Measurements from ENCODE around the gene WTIP. TPM values are rescaled to one million over a fixed set of nuclear protein-coding genes. Genes with fewer than 3 reads are reported as not detected.

Gene WTIP
- total RNA-seq, 1 experiment from 2014 or later, result 8.4 TPM

GRCh38 chr19:34505321-34506025 lies 23.9 kb downstream of the WTIP start:
- ATAC-seq, result no peak
- Histone ChIP-seq H3K27ac (ENCODE audit: low read depth, low read length) (no peak overlapping the region), H3K4me2 (ENCODE audit: low read length) (no peak overlapping the region), H2AFZ (ENCODE audit: low read depth, low read length, poor library complexity, severe bottlenecking) (no peak overlapping the region), H3K9ac (ENCODE audit: low read length) (no peak overlapping the region), H3K4me3 (replicated peaks in 1 of 2; ENCODE audit: low read depth in 1 of 2, low read length in 2 of 2) (no peak overlapping the region), H3K4me1 (ENCODE audit: control insufficient read depth in 1 of 2, insufficient read depth in 2 of 2, low read length in 2 of 2) (peaks cover 0 to 4% of the 10 kb centered on the region in 2 experiments; a peak in 2 of 4 replicates), H3K79me2 (ENCODE audit: insufficient read depth, low read length) (no peaks in the 10 kb centered on the region), H3K9me2 (ENCODE audit: insufficient read depth) (no peaks in the 10 kb centered on the region), H3K36me3 (ENCODE audit: control insufficient read depth in 1 of 2, insufficient read depth in 2 of 2, low read length in 2 of 2) (no peaks in the 10 kb centered on the region), H3K9me3 (ENCODE audit: control insufficient read depth in 1 of 2, insufficient read depth in 1 of 2, low read depth in 1 of 2, low read length in 2 of 2) (no peaks in the 10 kb centered on the region), H3K27me3 (ENCODE audit: insufficient read depth, low read length) (no peaks in the 10 kb centered on the region), H4K20me1 (ENCODE audit: insufficient read depth) (no peaks in the 10 kb centered on the region)
- no peak for TF ChIP-seq POLR2A (IDR thresholded peaks at IDR 0.05; ENCODE audit: borderline replicate concordance, extremely low read depth, insufficient read depth, insufficient read length)
- no peak for TF ChIP-seq ZFX (IDR thresholded peaks at IDR 0.05)
- TF ChIP-seq, protein P1, sequence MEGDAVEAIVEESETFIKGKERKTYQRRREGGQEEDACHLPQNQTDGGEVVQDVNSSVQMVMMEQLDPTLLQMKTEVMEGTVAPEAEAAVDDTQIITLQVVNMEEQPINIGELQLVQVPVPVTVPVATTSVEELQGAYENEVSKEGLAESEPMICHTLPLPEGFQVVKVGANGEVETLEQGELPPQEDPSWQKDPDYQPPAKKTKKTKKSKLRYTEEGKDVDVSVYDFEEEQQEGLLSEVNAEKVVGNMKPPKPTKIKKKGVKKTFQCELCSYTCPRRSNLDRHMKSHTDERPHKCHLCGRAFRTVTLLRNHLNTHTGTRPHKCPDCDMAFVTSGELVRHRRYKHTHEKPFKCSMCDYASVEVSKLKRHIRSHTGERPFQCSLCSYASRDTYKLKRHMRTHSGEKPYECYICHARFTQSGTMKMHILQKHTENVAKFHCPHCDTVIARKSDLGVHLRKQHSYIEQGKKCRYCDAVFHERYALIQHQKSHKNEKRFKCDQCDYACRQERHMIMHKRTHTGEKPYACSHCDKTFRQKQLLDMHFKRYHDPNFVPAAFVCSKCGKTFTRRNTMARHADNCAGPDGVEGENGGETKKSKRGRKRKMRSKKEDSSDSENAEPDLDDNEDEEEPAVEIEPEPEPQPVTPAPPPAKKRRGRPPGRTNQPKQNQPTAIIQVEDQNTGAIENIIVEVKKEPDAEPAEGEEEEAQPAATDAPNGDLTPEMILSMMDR (IDR thresholded peaks at IDR 0.05 in 2 of 3, conservative IDR thresholded peaks at IDR 0.05 in 1 of 3; ENCODE audit: borderline replicate concordance in 1 of 3, insufficient read depth in 1 of 3, low read depth in 2 of 3, low read length in 2 of 3), result no peak
- TF ChIP-seq RAD21 (IDR thresholded peaks at IDR 0.05; ENCODE audit: low read depth), result no peak
- TF ChIP-seq, protein P2, sequence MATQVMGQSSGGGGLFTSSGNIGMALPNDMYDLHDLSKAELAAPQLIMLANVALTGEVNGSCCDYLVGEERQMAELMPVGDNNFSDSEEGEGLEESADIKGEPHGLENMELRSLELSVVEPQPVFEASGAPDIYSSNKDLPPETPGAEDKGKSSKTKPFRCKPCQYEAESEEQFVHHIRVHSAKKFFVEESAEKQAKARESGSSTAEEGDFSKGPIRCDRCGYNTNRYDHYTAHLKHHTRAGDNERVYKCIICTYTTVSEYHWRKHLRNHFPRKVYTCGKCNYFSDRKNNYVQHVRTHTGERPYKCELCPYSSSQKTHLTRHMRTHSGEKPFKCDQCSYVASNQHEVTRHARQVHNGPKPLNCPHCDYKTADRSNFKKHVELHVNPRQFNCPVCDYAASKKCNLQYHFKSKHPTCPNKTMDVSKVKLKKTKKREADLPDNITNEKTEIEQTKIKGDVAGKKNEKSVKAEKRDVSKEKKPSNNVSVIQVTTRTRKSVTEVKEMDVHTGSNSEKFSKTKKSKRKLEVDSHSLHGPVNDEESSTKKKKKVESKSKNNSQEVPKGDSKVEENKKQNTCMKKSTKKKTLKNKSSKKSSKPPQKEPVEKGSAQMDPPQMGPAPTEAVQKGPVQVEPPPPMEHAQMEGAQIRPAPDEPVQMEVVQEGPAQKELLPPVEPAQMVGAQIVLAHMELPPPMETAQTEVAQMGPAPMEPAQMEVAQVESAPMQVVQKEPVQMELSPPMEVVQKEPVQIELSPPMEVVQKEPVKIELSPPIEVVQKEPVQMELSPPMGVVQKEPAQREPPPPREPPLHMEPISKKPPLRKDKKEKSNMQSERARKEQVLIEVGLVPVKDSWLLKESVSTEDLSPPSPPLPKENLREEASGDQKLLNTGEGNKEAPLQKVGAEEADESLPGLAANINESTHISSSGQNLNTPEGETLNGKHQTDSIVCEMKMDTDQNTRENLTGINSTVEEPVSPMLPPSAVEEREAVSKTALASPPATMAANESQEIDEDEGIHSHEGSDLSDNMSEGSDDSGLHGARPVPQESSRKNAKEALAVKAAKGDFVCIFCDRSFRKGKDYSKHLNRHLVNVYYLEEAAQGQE (IDR thresholded peaks at IDR 0.05; ENCODE audit: low read depth), result no peak
- TF ChIP-seq, protein P3, sequence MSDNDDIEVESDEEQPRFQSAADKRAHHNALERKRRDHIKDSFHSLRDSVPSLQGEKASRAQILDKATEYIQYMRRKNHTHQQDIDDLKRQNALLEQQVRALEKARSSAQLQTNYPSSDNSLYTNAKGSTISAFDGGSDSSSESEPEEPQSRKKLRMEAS (IDR thresholded peaks at IDR 0.05), result no peak
- TF ChIP-seq ELF1 (IDR thresholded peaks at IDR 0.05; ENCODE audit: borderline replicate concordance, low read depth), result no peak
- TF ChIP-seq EZH2 (IDR thresholded peaks at IDR 0.05), result no peak
- TF ChIP-seq FOSL1 (IDR thresholded peaks at IDR 0.05; ENCODE audit: low read depth), result no peak
- no peak for TF ChIP-seq YY1 (IDR thresholded peaks at IDR 0.05; ENCODE audit: extremely low read depth, insufficient replicate concordance, low read depth, low read length)
- TF ChIP-seq EGR1 (IDR thresholded peaks at IDR 0.05; ENCODE audit: low read depth), result no peak
- no peak for TF ChIP-seq ZNF274 (IDR thresholded peaks at IDR 0.05; ENCODE audit: low read depth, low read length)
- TF ChIP-seq SRF (IDR thresholded peaks at IDR 0.05; ENCODE audit: low read depth), result no peak
- POLR2A ChIA-PET, result no interaction called here
- BruUV-seq (replicated peaks), result no TSS peak
- no peak for DNase-seq (ENCODE audit: low read depth, low spot score)
- intact Hi-C loops (cut with micrococcal nuclease), result no loop called here
- CTCF ChIA-PET, result no interaction called here
- RAD21 ChIA-PET (ENCODE audit: low non-redundant PET in 1 of 2, low total read pairs in 2 of 2, uncharacterized antibody in 2 of 2, unreplicated experiment in 2 of 2), result no interaction called here

All from HCT116 (cell line).